Measurements from ENCODE around the gene CCDC57.

CCDC57 gene

DNA sequence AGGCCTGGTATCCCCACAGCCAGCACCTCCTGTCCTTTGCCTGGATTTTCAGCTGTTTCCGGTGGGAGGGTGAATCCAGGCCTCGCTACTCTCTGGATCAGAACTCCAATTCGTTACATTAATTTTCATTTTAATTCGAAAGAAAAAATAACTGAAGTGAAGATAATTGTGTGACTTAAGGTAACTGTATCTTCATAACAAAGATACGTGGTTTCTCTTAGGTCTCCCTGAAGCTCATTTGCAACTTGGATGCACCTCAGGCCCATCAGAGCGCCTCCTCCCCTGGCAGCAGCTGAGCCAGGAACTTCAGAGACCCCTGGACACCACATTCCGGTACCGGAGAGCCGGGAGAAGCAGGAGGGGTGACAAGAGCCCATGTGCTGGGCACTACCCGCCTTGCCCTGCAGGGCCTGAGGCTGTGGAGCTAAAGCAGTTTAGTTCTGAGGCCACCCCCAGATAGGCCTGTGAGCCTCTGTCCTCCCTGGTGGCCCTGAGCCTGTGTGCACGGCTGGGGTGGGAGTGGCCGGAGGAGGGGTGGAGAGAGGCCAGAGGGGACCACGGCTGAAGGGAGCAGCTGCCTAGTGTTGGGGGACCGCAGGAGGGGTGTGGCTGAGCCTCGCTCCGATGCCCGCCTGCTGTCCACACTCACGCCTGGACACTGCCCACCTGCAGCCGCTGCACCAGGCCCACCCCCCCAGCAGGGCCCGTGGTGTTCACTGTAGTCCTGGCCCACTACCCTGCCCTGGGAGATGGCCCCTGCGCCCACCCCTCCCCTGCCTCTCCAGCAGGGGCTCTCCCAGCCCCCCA lies 135.7 kb downstream of the CCDC57 start:
- Mint-ChIP-seq H3K4me3 (no peak overlapping the region), H3K9me3 (no peaks in the 10 kb centered on the region), H3K27me3 (no peaks in the 10 kb centered on the region), H3K36me3 (peaks cover 27 to 32% of the 10 kb centered on the region in 2 donors), H3K27ac (peak overlapping the region; percentile 65), H3K4me1 (peaks cover 2 to 14% of the 10 kb centered on the region in 2 donors)
- ATAC-seq (replicated peaks), result peak; percentile 48
- DNase-seq, result no peak

DNA sequence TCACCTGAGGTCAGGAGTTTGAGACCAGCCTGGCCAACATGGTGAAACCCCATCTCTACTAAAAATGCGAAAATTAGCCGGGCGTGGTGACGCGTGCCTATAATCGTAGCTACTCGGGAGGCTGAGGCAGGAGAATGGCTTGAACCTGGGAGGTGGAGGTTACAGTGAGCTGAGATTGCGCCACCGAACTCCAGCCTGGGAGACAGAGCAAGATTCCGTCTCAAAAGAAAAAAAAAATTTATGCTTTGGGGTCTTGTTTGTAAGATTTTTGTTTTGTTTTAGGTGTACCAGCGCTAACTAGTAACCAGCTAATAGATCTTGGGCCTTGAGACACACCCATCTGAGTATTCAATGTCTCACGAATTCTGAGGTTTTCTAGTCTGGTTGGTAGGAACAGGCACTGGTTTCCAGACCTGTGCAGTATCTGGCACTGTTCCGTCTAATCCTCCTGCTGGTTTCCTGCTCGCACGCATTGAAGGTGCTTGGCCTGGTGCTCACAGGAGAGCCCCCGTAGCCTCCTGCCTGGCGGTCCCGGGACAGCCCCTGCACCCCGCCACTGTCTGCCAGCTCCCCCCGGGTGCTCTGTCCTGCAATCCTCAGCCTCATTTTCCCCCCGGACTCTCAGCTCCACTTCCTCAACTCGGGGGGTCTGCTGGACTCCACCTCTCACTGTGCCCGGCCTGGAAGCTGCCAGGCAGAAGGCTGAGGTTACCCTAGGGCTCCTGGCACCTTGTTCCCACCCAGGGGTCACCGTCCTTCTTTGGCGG lies 136.4 kb downstream of the CCDC57 start:
- Mint-ChIP-seq H3K27me3 (no peaks in the 10 kb centered on the region), H3K36me3 (peaks cover 23 to 30% of the 10 kb centered on the region in 2 donors), H3K4me3 (no peak overlapping the region), H3K4me1 (peaks cover 2 to 14% of the 10 kb centered on the region in 2 donors), H3K9me3 (no peaks in the 10 kb centered on the region), H3K27ac (peak overlapping the region; percentile 65)
- DNase-seq (no peak), ATAC-seq (replicated peaks) (peak in 1 of 2 donors; percentile 10)

DNA sequence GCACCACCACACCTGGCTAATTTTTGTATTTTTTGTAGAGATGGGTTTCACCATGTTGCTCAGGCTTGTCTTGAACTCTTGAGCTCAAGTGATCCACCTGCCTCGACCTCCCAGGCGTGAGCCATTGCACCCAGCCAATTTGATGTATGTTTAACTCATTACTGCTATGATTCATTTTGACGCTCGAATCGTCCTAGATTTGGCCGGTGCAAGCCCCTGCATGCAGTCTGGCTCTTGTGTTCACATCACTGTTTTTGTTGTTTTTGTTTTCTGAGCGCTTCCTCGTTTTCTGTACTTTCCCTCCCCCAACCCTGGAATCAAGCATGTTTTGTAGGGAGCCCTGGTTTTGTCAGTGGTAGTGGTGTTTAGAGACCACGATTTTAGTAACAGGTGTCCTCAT lies 139.2 kb downstream of the CCDC57 start:
- Mint-ChIP-seq H3K4me3 (no peak overlapping the region), H3K36me3 (peaks cover 9 to 13% of the 10 kb centered on the region in 2 donors), H3K9me3 (no peaks in the 10 kb centered on the region), H3K27ac (no peak overlapping the region), H3K27me3 (no peaks in the 10 kb centered on the region), H3K4me1 (peaks cover 2 to 14% of the 10 kb centered on the region in 2 donors)
- no peak for ATAC-seq (replicated peaks)
- DNase-seq, result no peak

DNA sequence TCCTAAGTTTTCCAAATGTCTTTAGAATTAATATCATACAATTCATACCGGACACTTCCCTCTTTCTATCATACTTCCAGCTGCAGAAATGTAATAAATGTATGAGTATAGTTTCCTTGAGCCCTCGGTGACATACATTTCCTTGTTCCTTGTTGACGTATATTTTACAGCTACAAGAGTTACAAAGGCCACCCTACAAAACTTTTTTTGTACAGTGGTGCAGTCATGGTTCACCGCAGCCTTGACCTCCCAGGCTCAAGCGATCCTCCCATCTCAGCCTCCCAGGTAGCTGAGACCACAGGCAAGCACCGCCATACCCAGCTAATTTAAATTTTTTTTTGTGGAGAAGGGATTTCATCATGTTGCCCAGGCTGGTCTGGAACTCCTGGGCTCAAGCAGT lies 139.8 kb downstream of the CCDC57 start:
- DNase-seq (no peak), ATAC-seq (replicated peaks) (no peak)
- Mint-ChIP-seq H3K36me3 (peaks cover 5 to 7% of the 10 kb centered on the region in 2 donors), H3K27me3 (no peaks in the 10 kb centered on the region), H3K9me3 (no peaks in the 10 kb centered on the region), H3K27ac (no peak overlapping the region), H3K4me3 (no peak overlapping the region), H3K4me1 (peaks cover 2 to 9% of the 10 kb centered on the region in 2 donors)

DNA sequence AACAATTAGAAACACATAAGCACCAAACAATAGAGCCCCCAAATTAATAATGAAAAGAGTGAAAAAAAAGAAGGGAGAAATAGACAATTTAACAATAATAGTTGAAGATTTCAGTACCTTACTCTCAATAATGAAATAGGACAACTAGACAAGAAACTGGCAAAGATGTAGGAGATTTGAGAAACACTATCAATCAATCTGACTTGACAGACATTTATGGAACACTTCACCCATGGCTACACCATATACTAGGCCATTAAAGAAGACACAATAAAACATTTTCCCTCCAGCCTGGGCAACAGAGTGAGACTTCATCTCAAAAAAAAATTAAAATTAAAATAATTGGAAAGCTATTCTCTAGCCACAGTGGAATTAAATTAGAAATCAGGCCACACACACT lies 142.0 kb downstream of the CCDC57 start:
- H3K4me3 Mint-ChIP-seq, result no peak overlapping the region
- H3K9me3 Mint-ChIP-seq, result no peaks in the 10 kb centered on the region
- H3K4me1 Mint-ChIP-seq, result peaks cover 0 to 8% of the 10 kb centered on the region in 2 donors
- ATAC-seq (replicated peaks) (no peak), DNase-seq (no peak)
- H3K27ac Mint-ChIP-seq, result no peak overlapping the region
- H3K27me3 Mint-ChIP-seq, result no peaks in the 10 kb centered on the region
- H3K36me3 Mint-ChIP-seq, result no peaks in the 10 kb centered on the region

DNA sequence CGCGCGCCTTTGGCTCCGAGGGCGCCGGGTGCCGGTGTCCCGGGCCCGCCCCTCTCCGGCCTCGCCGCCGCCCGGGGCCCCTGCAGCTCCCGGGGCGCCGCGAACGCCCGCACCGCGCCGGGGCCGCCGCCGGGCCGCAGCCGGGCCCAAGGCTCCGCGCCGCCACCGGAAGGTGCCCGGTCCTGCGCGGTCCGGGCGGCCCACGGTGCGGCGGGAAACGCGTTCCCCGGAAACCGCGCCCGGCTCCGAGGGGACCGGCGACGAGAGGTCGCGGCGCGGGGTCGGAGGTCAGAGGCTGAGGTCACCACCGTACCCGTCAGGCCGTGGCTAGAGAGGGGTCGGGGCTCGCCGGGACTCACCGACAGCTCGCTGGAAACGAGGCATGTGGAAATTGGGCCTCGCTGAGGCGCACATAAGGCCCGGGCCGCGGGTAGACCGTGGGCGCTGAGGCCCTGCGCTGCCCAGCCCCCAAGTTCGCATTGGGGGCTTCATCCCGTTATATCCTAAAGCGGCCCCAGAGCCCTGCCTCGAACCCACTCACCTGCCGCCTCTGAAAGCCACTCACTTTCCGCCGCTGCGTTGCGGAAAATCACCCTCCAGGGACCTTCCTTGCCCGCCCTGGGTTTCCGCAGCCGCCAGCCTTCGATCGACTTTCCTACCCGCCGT lies 146.9 kb downstream of the CCDC57 start, which contains the start of gene DUS1L:
DUS1L (minus strand) TSS at position 167 of the 666 bp plus-strand sequence. CDS start 745 bp downstream, outside the sequence.
- peak; percentile 85 to 91 for ATAC-seq (replicated peaks)
- DNase-seq, result peak; percentile 68
- H3K27me3 Mint-ChIP-seq, result no peaks in the 10 kb centered on the region
- peaks cover 2 to 7% of the 10 kb centered on the region in 2 donors for H3K36me3 Mint-ChIP-seq
- no peaks in the 10 kb centered on the region for H3K9me3 Mint-ChIP-seq
- peak within 1 kb of the TSS; percentile 83 to 87 for H3K4me3 Mint-ChIP-seq
- peaks cover 5 to 25% of the 10 kb centered on the region in 2 donors for H3K4me1 Mint-ChIP-seq
- H3K27ac Mint-ChIP-seq, result peak within 1 kb of the TSS; percentile 93

DNA sequence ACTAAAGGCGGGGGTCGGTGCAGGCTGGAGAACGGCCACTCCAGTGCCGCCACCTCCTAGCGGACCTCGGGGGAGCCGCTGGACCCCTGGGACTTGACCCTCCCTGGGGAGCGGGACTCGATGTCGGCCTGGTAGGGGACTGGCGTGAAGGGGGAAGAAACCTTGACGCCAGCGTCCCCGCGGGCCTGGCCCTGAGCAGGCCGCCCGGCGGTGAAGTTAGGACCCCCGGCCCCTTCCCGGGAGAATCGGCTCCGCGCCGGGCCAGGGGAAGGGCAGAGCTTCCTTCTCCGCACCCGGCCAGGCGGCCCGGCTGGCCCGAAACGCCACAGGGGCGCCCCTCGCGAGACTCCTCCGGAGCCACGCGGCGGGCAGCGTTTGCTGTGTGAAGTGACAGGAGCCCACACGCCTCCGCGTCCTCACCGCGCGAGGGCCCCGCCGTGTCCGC lies 147.4 kb downstream of the CCDC57 start:
- DNase-seq (peak; percentile 35), ATAC-seq (replicated peaks) (peak; percentile 67 to 74)
- Mint-ChIP-seq H3K4me1 (peaks cover 5 to 28% of the 10 kb centered on the region in 2 donors), H3K4me3 (peak overlapping the region; percentile 77 to 79), H3K27me3 (no peaks in the 10 kb centered on the region), H3K36me3 (peaks cover 4 to 9% of the 10 kb centered on the region in 2 donors), H3K9me3 (no peaks in the 10 kb centered on the region), H3K27ac (peak overlapping the region; percentile 93)

DNA sequence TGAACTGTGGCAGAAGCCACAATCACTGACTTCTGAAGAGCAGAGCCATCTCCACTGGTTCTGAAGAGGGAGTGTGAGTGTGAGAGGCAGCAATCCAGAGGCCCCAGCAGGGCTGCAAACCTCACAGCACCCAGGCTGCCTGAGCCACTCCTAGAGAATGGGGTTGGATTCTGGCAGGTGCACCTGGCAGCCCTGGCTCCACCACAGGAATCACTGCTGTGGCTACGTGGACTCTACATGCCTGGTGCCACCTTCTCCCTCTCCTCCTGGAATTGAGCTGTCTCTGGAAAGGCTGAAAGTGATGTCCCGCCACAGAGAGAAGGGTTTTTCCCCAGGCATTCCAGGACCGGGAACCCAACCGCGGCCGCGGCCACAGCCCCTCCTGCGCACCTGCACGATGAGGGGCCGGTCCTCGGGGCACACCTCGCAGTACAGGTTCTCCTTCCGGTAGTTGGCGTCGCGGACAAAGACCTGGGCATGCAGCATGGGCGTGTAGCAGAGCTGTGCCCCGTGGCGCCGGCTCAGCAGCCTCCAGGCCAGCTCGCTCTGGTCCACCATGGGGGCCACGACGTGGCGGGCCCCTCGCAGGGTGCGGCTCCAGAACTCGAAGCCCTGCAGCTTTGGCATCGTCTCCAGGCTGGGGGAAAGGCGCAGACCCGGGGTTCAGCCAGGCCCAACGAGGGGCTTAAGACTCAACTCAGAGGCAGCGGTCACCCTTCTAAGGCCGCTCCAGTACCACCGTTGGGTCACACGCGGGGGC lies 148.0 kb downstream of the CCDC57 start:
- ATAC-seq (replicated peaks) (no peak), DNase-seq (no peak)
- Mint-ChIP-seq H3K36me3 (peaks cover 4 to 13% of the 10 kb centered on the region in 2 donors), H3K9me3 (no peaks in the 10 kb centered on the region), H3K27me3 (no peaks in the 10 kb centered on the region), H3K4me3 (peak overlapping the region; percentile 77 to 79), H3K27ac (peak overlapping the region; percentile 93), H3K4me1 (peaks cover 5 to 34% of the 10 kb centered on the region in 2 donors)

DNA sequence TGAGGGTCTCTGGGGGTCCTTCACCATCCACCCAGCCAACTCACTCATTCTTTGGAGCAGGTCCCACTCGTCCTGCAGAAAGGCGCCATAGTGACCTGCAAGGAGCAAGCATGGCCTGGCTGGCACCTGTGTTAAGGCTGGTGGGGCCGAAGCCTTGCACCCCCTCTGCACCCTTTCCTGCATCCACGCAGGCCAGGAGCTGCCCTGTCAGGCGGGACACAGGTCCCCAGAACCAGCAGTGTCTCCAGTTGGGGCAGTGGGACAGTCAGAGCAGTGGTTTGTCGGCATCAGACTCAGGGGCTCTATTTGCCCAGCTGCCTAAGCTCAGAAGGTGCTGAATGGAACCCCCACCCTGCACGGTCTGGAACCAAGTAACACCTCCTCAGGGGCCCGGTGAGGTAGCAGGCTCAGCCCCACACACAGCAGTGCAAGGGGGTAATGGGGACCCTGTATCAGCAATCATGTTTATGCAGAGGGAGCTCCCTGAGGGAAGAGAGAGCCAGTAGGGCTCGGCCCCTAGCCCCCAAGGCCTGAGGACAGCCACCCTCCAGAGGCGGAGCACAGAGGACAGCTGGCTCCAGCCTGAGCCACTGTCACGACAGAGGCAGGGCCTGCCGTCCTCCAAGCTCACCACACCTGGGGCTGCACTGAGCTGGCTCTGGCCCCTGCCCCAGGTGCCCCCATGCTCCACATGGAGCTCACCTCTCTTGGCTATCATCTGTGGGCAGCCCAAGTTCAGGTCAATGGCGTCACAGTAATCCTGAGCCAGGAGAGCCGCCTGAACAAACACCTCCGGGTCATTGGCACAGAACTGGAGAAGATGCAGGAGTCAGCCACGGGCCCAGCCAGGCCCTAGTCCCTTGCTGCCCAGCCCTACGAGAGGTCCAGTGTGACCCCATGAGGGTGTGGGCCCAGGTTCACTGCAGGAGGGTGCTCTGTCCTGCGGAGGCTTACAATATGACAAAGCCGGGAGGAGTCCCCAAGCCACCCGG lies 148.9 kb downstream of the CCDC57 start:
- H3K4me1 Mint-ChIP-seq, result peaks cover 5 to 34% of the 10 kb centered on the region in 2 donors
- H3K27me3 Mint-ChIP-seq, result no peaks in the 10 kb centered on the region
- ATAC-seq (replicated peaks) (no peak), DNase-seq (no peak)
- H3K4me3 Mint-ChIP-seq, result peak overlapping the region; percentile 77 to 79
- peak overlapping the region; percentile 25 for H3K27ac Mint-ChIP-seq
- H3K36me3 Mint-ChIP-seq, result peaks cover 5 to 15% of the 10 kb centered on the region in 2 donors
- no peaks in the 10 kb centered on the region for H3K9me3 Mint-ChIP-seq

DNA sequence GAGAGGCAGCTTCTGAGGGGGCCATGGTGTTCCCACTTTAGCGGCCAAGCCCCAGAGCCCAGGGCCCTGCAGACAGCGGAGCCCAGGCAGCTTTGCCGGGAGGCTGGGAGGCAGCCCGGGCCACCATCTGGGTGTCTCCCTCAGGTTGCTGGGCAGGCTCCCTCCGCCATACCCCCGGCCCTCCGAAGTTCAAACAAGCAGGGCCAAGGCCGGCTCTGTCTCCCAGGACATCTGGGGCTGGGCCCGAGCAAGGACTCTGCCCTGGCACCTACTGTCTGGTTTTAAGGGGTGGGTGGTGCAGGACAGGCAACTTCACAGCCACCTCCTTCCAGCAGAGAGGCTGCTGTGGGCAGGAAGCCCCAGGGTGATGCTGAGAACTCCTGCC lies 149.7 kb downstream of the CCDC57 start:
- Mint-ChIP-seq H3K9me3 (no peaks in the 10 kb centered on the region), H3K27me3 (no peaks in the 10 kb centered on the region), H3K27ac (no peak overlapping the region), H3K4me3 (no peak overlapping the region), H3K36me3 (peaks cover 8 to 20% of the 10 kb centered on the region in 2 donors), H3K4me1 (peaks cover 5 to 34% of the 10 kb centered on the region in 2 donors)
- ATAC-seq (replicated peaks) (no peak), DNase-seq (no peak)

DNA sequence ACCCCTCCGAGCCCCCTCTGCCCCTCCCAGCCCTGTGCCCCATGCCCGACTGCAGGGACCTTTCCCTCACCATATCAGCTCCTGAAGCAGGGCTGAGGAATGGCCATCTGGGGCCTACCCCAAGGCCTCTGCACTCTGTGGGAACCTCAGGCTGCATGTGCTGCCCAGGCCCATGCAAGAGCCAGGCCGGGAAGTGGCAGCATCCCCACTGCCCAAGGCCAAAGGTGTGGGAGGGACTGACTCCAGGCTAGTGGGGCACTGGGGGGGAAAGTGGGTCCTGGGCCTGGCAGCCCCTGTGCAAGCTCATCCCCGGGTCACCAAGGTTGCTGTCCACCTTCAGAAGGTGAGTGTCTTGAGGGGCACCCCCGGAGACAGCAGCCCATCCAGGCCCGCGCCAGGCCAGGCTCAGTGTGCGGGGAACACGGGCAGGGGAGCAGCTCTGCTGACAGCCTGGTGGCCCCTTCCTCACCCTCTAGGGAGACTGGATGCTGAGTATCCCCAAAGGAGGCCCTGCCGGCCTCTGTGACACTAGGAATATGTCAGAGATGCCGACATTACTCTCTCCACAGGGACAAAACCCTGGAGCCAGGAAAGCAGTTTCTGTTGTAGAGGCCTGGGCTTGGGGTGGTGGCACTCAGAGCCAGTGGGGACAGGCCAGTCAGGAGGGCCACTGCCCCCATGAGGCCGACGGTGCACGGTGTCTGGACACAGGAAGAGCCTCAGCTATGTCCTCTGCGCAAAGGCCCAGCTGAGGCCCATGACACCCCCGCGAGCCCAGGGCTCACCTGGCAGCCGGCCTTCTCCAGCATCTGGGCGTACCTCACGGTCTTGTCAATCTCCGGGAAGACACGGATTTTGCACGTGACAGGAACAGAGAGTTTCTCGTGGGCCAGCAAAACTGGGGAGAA lies 150.3 kb downstream of the CCDC57 start:
- ATAC-seq (replicated peaks) (no peak), DNase-seq (no peak)
- Mint-ChIP-seq H3K4me3 (no peak overlapping the region), H3K27me3 (no peaks in the 10 kb centered on the region), H3K27ac (peak overlapping the region; percentile 77), H3K9me3 (no peaks in the 10 kb centered on the region), H3K36me3 (peaks cover 12 to 24% of the 10 kb centered on the region in 2 donors), H3K4me1 (peaks cover 5 to 34% of the 10 kb centered on the region in 2 donors)

Measured in stimulated activated naive B cell treated with anti-CD40 and anti-IgM and Interleukin-4, amounts not matched to agents 10 μg/mL and 1 μg/mL and 100 μg/mL, for 72 hours (primary cell).